GM18505 (cell line): ENCODE data around the gene HBM.
A peak's percentile ranks its signal among the peaks of the same experiment; 100 is the strongest.

ENCODE experiments used
- ATAC-seq: cut with Tn5 transposase; IDR thresholded peaks from one replicate; pipeline ENCODE4 v1.9.1; 2021; ENCODE audit not compliant: unreplicated experiment
- POLR2A ChIP-seq: IDR thresholded peaks from 4 replicates; pipeline ENCODE4 v1.6.1; 2011; ENCODE audit warnings: borderline replicate concordance; ENCODE audit not compliant: insufficient read depth, insufficient read length; ENCODE audit errors: extremely low read depth

The HBM gene

GRCh38 chr16:179211-180092 lies 13.7 kb downstream of the HBM start:
- no peak for ATAC-seq
- TF ChIP-seq POLR2A, result no peak

- ATAC-seq, result no peak
These were observed 14.4 kb downstream of the HBM start, which contains the start of gene HBQ1 for GRCh38 chr16:180101-180675. TSS of gene HBQ1 (plus strand) at chr16:180459. CDS start at chr16:180487, 28 bp downstream.

GRCh38 chr16:180681-181564 lies 15.1 kb downstream of the HBM start:
- peak; percentile 53 for ATAC-seq
- no peak for TF ChIP-seq POLR2A

More at GRCh38 chr16:180101-180675, 14.4 kb downstream of the HBM start, which contains the start of gene HBQ1:
- no peak for TF ChIP-seq POLR2A

GRCh38 chr16:181565-182021 lies 15.8 kb downstream of the HBM start:
- peak; percentile 24 for TF ChIP-seq POLR2A
- ATAC-seq, result no peak

GRCh38 chr16:183005-183404 lies 17.2 kb downstream of the HBM start:
- no peak for TF ChIP-seq POLR2A
- ATAC-seq, result no peak

GRCh38 chr16:185213-185612 lies 19.4 kb downstream of the HBM start:
- no peak for ATAC-seq
- no peak for TF ChIP-seq POLR2A

GRCh38 chr16:185691-186090 lies 19.9 kb downstream of the HBM start:
- ATAC-seq, result no peak
- TF ChIP-seq POLR2A, result no peak

- ATAC-seq, result no peak
- TF ChIP-seq POLR2A, result no peak
These were observed 21.6 kb downstream of the HBM start for GRCh38 chr16:187330-187729.

GRCh38 chr16:188674-189073 lies 22.9 kb downstream of the HBM start:
- TF ChIP-seq POLR2A, result no peak
- ATAC-seq, result no peak

GRCh38 chr16:189604-190186 lies 23.9 kb downstream of the HBM start:
- ATAC-seq, result no peak
- no peak for TF ChIP-seq POLR2A

- ATAC-seq, result no peak
These were observed 26.1 kb downstream of the HBM start for GRCh38 chr16:191831-192230.

GRCh38 chr16:192686-193085 lies 26.9 kb downstream of the HBM start:
- ATAC-seq, result no peak
- TF ChIP-seq POLR2A, result no peak

More at GRCh38 chr16:191831-192230, 26.1 kb downstream of the HBM start:
- TF ChIP-seq POLR2A, result no peak

GRCh38 chr16:193441-193840 lies 27.7 kb downstream of the HBM start:
- no peak for ATAC-seq
- TF ChIP-seq POLR2A, result no peak
